OCI-LY1 (cell line): Measurements from ENCODE around the gene FBXO5.

Experiments used
- H2AFZ ChIP-seq: fragments of 200-600 bp; sonication (generic), shearing (Covaris generic); 2 replicates; pipeline ENCODE4 v1.6.0; 2014; ENCODE audit warnings: antibody characterized with exemption, mild to moderate bottlenecking, low read length
- H3F3A ChIP-seq: fragments of 200-600 bp; sonication (generic), shearing (Covaris generic); 2 replicates; pipeline ENCODE4 v1.6.0; 2014; ENCODE audit warnings: mild to moderate bottlenecking, antibody characterized with exemption, low read length, moderate library complexity; ENCODE audit not compliant: insufficient read depth
- H3K27ac ChIP-seq: fragments of 200-600 bp; sonication (generic); 2 replicates; pipeline ENCODE4 v1.5.1; 2014; ENCODE audit warnings: low read length, mixed run types, mild to moderate bottlenecking, low read depth; ENCODE audit not compliant: poor library complexity, severe bottlenecking
- H3K27me3 ChIP-seq: fragments of 200-600 bp; sonication (generic); 2 replicates; pipeline ENCODE4 v1.6.0; 2014; ENCODE audit warnings: antibody characterized with exemption, mild to moderate bottlenecking, low read length, moderate library complexity; ENCODE audit not compliant: insufficient read depth
- H3K36me3 ChIP-seq: fragments of 200-600 bp; sonication (generic); 2 replicates; pipeline ENCODE4 v1.6.1; 2014; ENCODE audit warnings: mild to moderate bottlenecking, antibody characterized with exemption, low read length, moderate library complexity, mixed read lengths; ENCODE audit not compliant: insufficient read depth
- H3K4me1 ChIP-seq: fragments of 200-600 bp; sonication (generic); 2 replicates; pipeline ENCODE4 v1.5.1; 2014; ENCODE audit warnings: mild to moderate bottlenecking, low read length, moderate library complexity; ENCODE audit not compliant: insufficient read depth, severe bottlenecking
- H3K4me2 ChIP-seq: fragments of 200-600 bp; sonication (generic), shearing (Covaris generic); 2 replicates; pipeline ENCODE4 v1.6.1; 2014; ENCODE audit warnings: low read length
- H3K4me3 ChIP-seq: fragments of 200-600 bp; sonication (generic); 2 replicates; pipeline ENCODE4 v1.5.1; 2014; ENCODE audit warnings: low read length, low read depth, mild to moderate bottlenecking, mixed read lengths; ENCODE audit not compliant: poor library complexity, severe bottlenecking
- H3K79me2 ChIP-seq: fragments of 200-600 bp; shearing (Covaris generic); 2 replicates; pipeline ENCODE4 v1.6.1; 2016; ENCODE audit warnings: mixed run types, low read length, mixed read lengths; ENCODE audit not compliant: insufficient read depth
- H3K9ac ChIP-seq: fragments of 200-600 bp; sonication (generic), shearing (Covaris generic); 2 replicates; pipeline ENCODE4 v1.6.1; 2014; ENCODE audit warnings: mild to moderate bottlenecking, low read length, mixed read lengths
- H3K9me2 ChIP-seq: fragments of 200-600 bp; sonication (generic), shearing (Covaris generic); 2 replicates; pipeline ENCODE4 v1.6.1; 2014; ENCODE audit warnings: low read depth, mild to moderate bottlenecking, low read length, mixed read lengths
- H3K9me3 ChIP-seq: fragments of 200-600 bp; shearing (Covaris generic); 2 replicates; pipeline ENCODE4 v1.6.1; 2014; ENCODE audit warnings: low read length, mixed read lengths
- H4K20me1 ChIP-seq: fragments of 200-600 bp; sonication (generic), shearing (Covaris generic); 2 replicates; pipeline ENCODE4 v1.6.0; 2016; ENCODE audit warnings: mild to moderate bottlenecking, low read length; ENCODE audit not compliant: insufficient read depth
- CTCF ChIP-seq: fragments of 200-600 bp; sonication (generic), shearing (Covaris generic); IDR thresholded peaks from 2 replicates; pipeline ENCODE4 v1.5.1; 2017; ENCODE audit warnings: mild to moderate bottlenecking, antibody characterized with exemption, low read length, moderate library complexity, mixed read lengths
- EZH2 ChIP-seq: fragments of 200-600 bp; sonication (generic), shearing (Covaris generic); IDR thresholded peaks from 2 replicates; pipeline ENCODE4 v1.8.0; 2017; ENCODE audit warnings: borderline replicate concordance, mixed run types, mild to moderate bottlenecking, antibody characterized with exemption, low read length, moderate library complexity, mixed read lengths

Gene FBXO5

GRCh38 chr6:152984513-152984872 is 1.7 kb upstream of the FBXO5 start:
- TF ChIP-seq EZH2 (no peak), CTCF (no peak)
- Histone ChIP-seq H3K36me3 (peaks cover 57% of the 10 kb centered on the region), H3K79me2 (peaks cover 66% of the 10 kb centered on the region), H3K9ac (peak overlapping the region; percentile 98), H3K9me2 (no peaks in the 10 kb centered on the region), H3F3A (no peaks in the 10 kb centered on the region), H3K4me1 (peaks cover 35% of the 10 kb centered on the region), H3K4me2 (peak overlapping the region; percentile 95), H3K27me3 (no peaks in the 10 kb centered on the region), H3K27ac (peak overlapping the region; percentile 91), H2AFZ (no peak overlapping the region), H3K4me3 (peak overlapping the region; percentile 99), H3K9me3 (no peaks in the 10 kb centered on the region), H4K20me1 (no peaks in the 10 kb centered on the region)

GRCh38 chr6:152983637-152984512 is 1.0 kb upstream of the FBXO5 start:
- Histone ChIP-seq H3K9ac (peak overlapping the region; percentile 98), H3K9me2 (no peaks in the 10 kb centered on the region), H3K4me1 (peaks cover 41% of the 10 kb centered on the region), H3F3A (no peaks in the 10 kb centered on the region), H3K27me3 (no peaks in the 10 kb centered on the region), H3K79me2 (peaks cover 72% of the 10 kb centered on the region), H3K4me2 (peak overlapping the region; percentile 95), H3K9me3 (no peaks in the 10 kb centered on the region), H4K20me1 (no peaks in the 10 kb centered on the region), H3K27ac (peak overlapping the region; percentile 91), H3K36me3 (peaks cover 63% of the 10 kb centered on the region), H3K4me3 (peak overlapping the region; percentile 99), H2AFZ (no peak overlapping the region)
- no peak for TF ChIP-seq CTCF
- TF ChIP-seq EZH2 = no peak

GRCh38 chr6:152981989-152982903 is 595 bp downstream of the FBXO5 start:
- Histone ChIP-seq H2AFZ (no peak overlapping the region), H3K27me3 (no peaks in the 10 kb centered on the region), H3K27ac (peak overlapping the region; percentile 56), H3K36me3 (peaks cover 78% of the 10 kb centered on the region), H4K20me1 (no peaks in the 10 kb centered on the region), H3K4me3 (peak overlapping the region; percentile 99), H3K4me2 (peak overlapping the region; percentile 97), H3K79me2 (peaks cover 88% of the 10 kb centered on the region), H3K9me3 (no peaks in the 10 kb centered on the region), H3K9ac (peak overlapping the region; percentile 99), H3K4me1 (peaks cover 49% of the 10 kb centered on the region), H3K9me2 (no peaks in the 10 kb centered on the region), H3F3A (no peaks in the 10 kb centered on the region)
- TF ChIP-seq EZH2 (no peak), CTCF (no peak)
